Small intestine (tissue), 7 donors: ENCODE measurements around the gene DFFB. TPM values are rescaled to one million over a fixed set of nuclear protein-coding genes. Genes with fewer than 3 reads are reported as not detected.

ENCODE experiments used
- DNase-seq, 2 donors: peaks; one replicate each; pipeline versions ENCODE4 v3.0.0 to v3.0.0-alpha.2; 2013
- FAIRE-seq: peaks from 2 replicates; lab custom pipeline; 2012; peaks lifted over from hg19 to GRCh38; lab: Jason Lieb, UNC
- H3K27ac ChIP-seq, 3 donors: one replicate each; pipeline ENCODE4 v1.5.1; 2013; ENCODE audit warnings: low read length in 2 of 3, mild to moderate bottlenecking in 2 of 3, control low read depth in 1 of 3, inconsistent platforms in 1 of 3, low read depth in 1 of 3, moderate library complexity in 1 of 3
- H3K27me3 ChIP-seq, 3 donors: one replicate each; pipeline ENCODE4 v1.6.1; 2013; ENCODE audit warnings: low read length in 3 of 3, inconsistent platforms in 1 of 3; ENCODE audit not compliant: control insufficient read depth in 3 of 3, insufficient read depth in 3 of 3
- H3K36me3 ChIP-seq, 3 donors: one replicate each; pipeline ENCODE4 v1.6.1; 2013; ENCODE audit warnings: low read length in 3 of 3, inconsistent platforms in 1 of 3, low read depth in 1 of 3, mild to moderate bottlenecking in 1 of 3, moderate library complexity in 1 of 3; ENCODE audit not compliant: control insufficient read depth in 3 of 3, insufficient read depth in 2 of 3
- H3K4me1 ChIP-seq, 3 donors: one replicate each; pipeline ENCODE4 v1.6.1; 2013; ENCODE audit warnings: low read length in 2 of 3, inconsistent platforms in 1 of 3, low read depth in 1 of 3, mild to moderate bottlenecking in 1 of 3, moderate library complexity in 1 of 3; ENCODE audit not compliant: control insufficient read depth in 3 of 3, insufficient read depth in 2 of 3
- H3K4me3 ChIP-seq, 3 donors: one replicate each; pipeline ENCODE4 v1.5.1; 2013; ENCODE audit warnings: low read length in 3 of 3, control low read depth in 1 of 3, inconsistent platforms in 1 of 3, low read depth in 1 of 3, mild to moderate bottlenecking in 1 of 3, moderate library complexity in 1 of 3
- H3K9me3 ChIP-seq, 2 donors: one replicate each; pipeline ENCODE4 v1.6.1; 2013; ENCODE audit warnings: low read depth in 1 of 2, low read length in 1 of 2; ENCODE audit not compliant: control insufficient read depth in 2 of 2, insufficient read depth in 1 of 2
- WGBS, 3 donors: extraction: QIAGEN DNeasy Blood & Tissue Kit; methylation state at CpG; one replicate each; pipeline ENCODE4 v1.1.7; 2013; 5-methylcytosine and 5-hydroxymethylcytosine counted together
- polyA plus RNA-seq, 4 donors: library from polyadenylated mRNA; stranded (reverse) in 3 of 4; unstranded in 1 of 4; fragments of 200-250 nt in 3 of 4; fragments of 120-200 nt in 1 of 4; gene quantifications; one replicate each; pipeline versions ENCODE4 v1.2.1 to v1.2.3, GENCODE V29; 2013
- donor health status: healthy with polysubstance abuse.
- donor health status: control.
- donor health status: control.
- donor health status: Bipolar disorder and iron deficiency.
- donor health status: healthy.

DFFB gene
- polyA plus RNA-seq, 4 donors = 8.7 to 22.6 (median 11.9) TPM

- H3K27me3 ChIP-seq = no peaks in the 10 kb centered on the region
- H3K27ac ChIP-seq = no peak overlapping the region
- no peak for FAIRE-seq
- H3K9me3 ChIP-seq = no peaks in the 10 kb centered on the region
- H3K4me1 ChIP-seq = no peaks in the 10 kb centered on the region
- peaks cover 8 to 55% (median 17%) of the 10 kb centered on the region in 3 donors for H3K36me3 ChIP-seq
- WGBS, 3 donors = 91 to 92% (median 91%) methylated on average over 38 of the region's 38 CpGs
- DNase-seq = no peak
- H3K4me3 ChIP-seq = no peak overlapping the region
Observed at GRCh38 chr1:3816331-3817137, 40.7 kb upstream of the DFFB start.

GRCh38 chr1:3817138-3817740, 40.0 kb upstream of the DFFB start:
- FAIRE-seq (no peak), DNase-seq (no peak)
- peaks cover 8 to 62% (median 19%) of the 10 kb centered on the region in 3 donors for H3K36me3 ChIP-seq
- no peak overlapping the region for H3K27ac ChIP-seq
- no peaks in the 10 kb centered on the region for H3K4me1 ChIP-seq
- H3K9me3 ChIP-seq = no peaks in the 10 kb centered on the region
- no peak overlapping the region for H3K4me3 ChIP-seq
- WGBS, 3 donors = 94 to 96% (median 94%) methylated on average over 17 of the region's 17 CpGs
- no peaks in the 10 kb centered on the region for H3K27me3 ChIP-seq

GRCh38 chr1:3817821-3818597, 39.3 kb upstream of the DFFB start:
- no peak for FAIRE-seq
- no peak for DNase-seq
- Histone ChIP-seq H3K36me3 (peaks cover 8 to 69% (median 22%) of the 10 kb centered on the region in 3 donors), H3K4me3 (no peak overlapping the region), H3K4me1 (no peaks in the 10 kb centered on the region), H3K9me3 (no peaks in the 10 kb centered on the region), H3K27ac (no peak overlapping the region), H3K27me3 (no peaks in the 10 kb centered on the region)
- WGBS, 3 donors = 92 to 94% (median 93%) methylated on average over 27 to 28 of the region's 28 CpGs

GRCh38 chr1:3819771-3820200, 37.5 kb upstream of the DFFB start:
- H3K36me3 ChIP-seq = peaks cover 7 to 75% (median 28%) of the 10 kb centered on the region in 3 donors
- WGBS, 3 donors = 77 to 84% (median 77%) methylated on average over 10 of the region's 10 CpGs
- no peak overlapping the region for H3K4me3 ChIP-seq
- FAIRE-seq (no peak), DNase-seq (no peak)
- no peaks in the 10 kb centered on the region for H3K27me3 ChIP-seq
- no peaks in the 10 kb centered on the region for H3K4me1 ChIP-seq
- no peaks in the 10 kb centered on the region for H3K9me3 ChIP-seq
- no peak overlapping the region for H3K27ac ChIP-seq

- Histone ChIP-seq H3K36me3 (peaks cover 4 to 73% (median 32%) of the 10 kb centered on the region in 3 donors), H3K9me3 (no peaks in the 10 kb centered on the region), H3K27me3 (no peaks in the 10 kb centered on the region), H3K4me1 (no peaks in the 10 kb centered on the region), H3K4me3 (no peak overlapping the region), H3K27ac (no peak overlapping the region)
- no peak for FAIRE-seq
- WGBS, 3 donors = 93 to 95% (median 94%) methylated on average over 8 of the region's 8 CpGs
- no peak for DNase-seq
Observed at GRCh38 chr1:3820316-3820715, 37.0 kb upstream of the DFFB start.

GRCh38 chr1:3821004-3821403, 36.3 kb upstream of the DFFB start:
- no peaks in the 10 kb centered on the region for H3K27me3 ChIP-seq
- no peaks in the 10 kb centered on the region for H3K9me3 ChIP-seq
- WGBS, 3 donors = 88 to 92% (median 90%) methylated on average over 6 of the region's 6 CpGs
- peaks cover 4 to 73% (median 32%) of the 10 kb centered on the region in 3 donors for H3K36me3 ChIP-seq
- FAIRE-seq (no peak), DNase-seq (no peak)
- H3K4me1 ChIP-seq = no peaks in the 10 kb centered on the region
- no peak overlapping the region for H3K4me3 ChIP-seq
- H3K27ac ChIP-seq = no peak overlapping the region

GRCh38 chr1:3821447-3821846, 35.8 kb upstream of the DFFB start:
- no peak for DNase-seq
- peaks cover 4 to 73% (median 31%) of the 10 kb centered on the region in 3 donors for H3K36me3 ChIP-seq
- no peaks in the 10 kb centered on the region for H3K4me1 ChIP-seq
- WGBS, 3 donors = 87 to 93% (median 88%) methylated on average over 13 of the region's 13 CpGs
- no peak overlapping the region for H3K27ac ChIP-seq
- no peaks in the 10 kb centered on the region for H3K27me3 ChIP-seq
- no peaks in the 10 kb centered on the region for H3K9me3 ChIP-seq
- FAIRE-seq = no peak
- no peak overlapping the region for H3K4me3 ChIP-seq

GRCh38 chr1:3821908-3822307, 35.4 kb upstream of the DFFB start:
- DNase-seq (no peak), FAIRE-seq (no peak)
- H3K4me1 ChIP-seq = no peaks in the 10 kb centered on the region
- no peaks in the 10 kb centered on the region for H3K9me3 ChIP-seq
- no peak overlapping the region for H3K4me3 ChIP-seq
- WGBS, 3 donors = 90 to 94% (median 94%) methylated on average over 15 of the region's 15 CpGs
- H3K27me3 ChIP-seq = no peaks in the 10 kb centered on the region
- H3K36me3 ChIP-seq = peaks cover 4 to 75% (median 35%) of the 10 kb centered on the region in 3 donors
- no peak overlapping the region for H3K27ac ChIP-seq
